ENCODE results near the gene RCOR1.
"Not testable (repeated sequence)": the region's sequence is repeated elsewhere in the genome, so short reads cannot be mapped to it uniquely, and the experiment has no call there.

RCOR1 gene

GRCh38 chr14:102625564-102626296 is 33.3 kb downstream of the RCOR1 start:
- Histone ChIP-seq H3K9me3 (ENCODE audit: control insufficient read depth, insufficient read depth, low read length) (no peaks in the 10 kb centered on the region), H3K9ac (ENCODE audit: low read depth, low read length) (no peak overlapping the region), H3K27me3 (ENCODE audit: control insufficient read depth, insufficient read depth, low read length) (no peaks in the 10 kb centered on the region), H3K36me3 (ENCODE audit: control insufficient read depth, insufficient read depth, low read length) (no peaks in the 10 kb centered on the region), H3K4me3 (ENCODE audit: low read depth, low read length) (no peak overlapping the region), H3K4me1 (ENCODE audit: control insufficient read depth, insufficient read depth, low read length) (peaks cover 20% of the 10 kb centered on the region)

GRCh38 chr14:102626530-102626929 is 34.1 kb downstream of the RCOR1 start:
- H3K36me3 ChIP-seq (ENCODE audit: control insufficient read depth, insufficient read depth, low read length): no peaks in the 10 kb centered on the region

GRCh38 chr14:102629011-102629444 is 36.6 kb downstream of the RCOR1 start:
- H3K4me1 ChIP-seq (ENCODE audit: control insufficient read depth, insufficient read depth, low read length): peaks cover 15% of the 10 kb centered on the region
- no peaks in the 10 kb centered on the region for H3K27me3 ChIP-seq (ENCODE audit: control insufficient read depth, insufficient read depth, low read length)
- H3K36me3 ChIP-seq (ENCODE audit: control insufficient read depth, insufficient read depth, low read length): no peaks in the 10 kb centered on the region
- no peaks in the 10 kb centered on the region for H3K9me3 ChIP-seq (ENCODE audit: control insufficient read depth, insufficient read depth, low read length)
- no peak overlapping the region for H3K4me3 ChIP-seq (ENCODE audit: low read depth, low read length)
- no peak overlapping the region for H3K9ac ChIP-seq (ENCODE audit: low read depth, low read length)

More at GRCh38 chr14:102626530-102626929, 34.1 kb downstream of the RCOR1 start:
- Histone ChIP-seq H3K4me3 (ENCODE audit: low read depth, low read length) (no peak overlapping the region), H3K9me3 (ENCODE audit: control insufficient read depth, insufficient read depth, low read length) (no peaks in the 10 kb centered on the region), H3K4me1 (ENCODE audit: control insufficient read depth, insufficient read depth, low read length) (peaks cover 19% of the 10 kb centered on the region), H3K9ac (ENCODE audit: low read depth, low read length) (no peak overlapping the region), H3K27me3 (ENCODE audit: control insufficient read depth, insufficient read depth, low read length) (no peaks in the 10 kb centered on the region)

GRCh38 chr14:102629808-102630350 is 37.4 kb downstream of the RCOR1 start:
- H3K9ac ChIP-seq (ENCODE audit: low read depth, low read length): no peak overlapping the region
- H3K4me3 ChIP-seq (ENCODE audit: low read depth, low read length): no peak overlapping the region
- peaks cover 15% of the 10 kb centered on the region for H3K4me1 ChIP-seq (ENCODE audit: control insufficient read depth, insufficient read depth, low read length)
- no peaks in the 10 kb centered on the region for H3K9me3 ChIP-seq (ENCODE audit: control insufficient read depth, insufficient read depth, low read length)
- no peaks in the 10 kb centered on the region for H3K27me3 ChIP-seq (ENCODE audit: control insufficient read depth, insufficient read depth, low read length)
- H3K36me3 ChIP-seq (ENCODE audit: control insufficient read depth, insufficient read depth, low read length): no peaks in the 10 kb centered on the region

- H3K27me3 ChIP-seq (ENCODE audit: control insufficient read depth, insufficient read depth, low read length): no peaks in the 10 kb centered on the region
- no peak overlapping the region for H3K4me3 ChIP-seq (ENCODE audit: low read depth, low read length)
- no peaks in the 10 kb centered on the region for H3K36me3 ChIP-seq (ENCODE audit: control insufficient read depth, insufficient read depth, low read length)
- H3K4me1 ChIP-seq (ENCODE audit: control insufficient read depth, insufficient read depth, low read length): peaks cover 15% of the 10 kb centered on the region
- H3K9ac ChIP-seq (ENCODE audit: low read depth, low read length): no peak overlapping the region
- H3K9me3 ChIP-seq (ENCODE audit: control insufficient read depth, insufficient read depth, low read length): no peaks in the 10 kb centered on the region
These were observed 38.0 kb downstream of the RCOR1 start for GRCh38 chr14:102630405-102630804.

- no peaks in the 10 kb centered on the region for H3K9me3 ChIP-seq (ENCODE audit: control insufficient read depth, insufficient read depth, low read length)
- no peaks in the 10 kb centered on the region for H3K36me3 ChIP-seq (ENCODE audit: control insufficient read depth, insufficient read depth, low read length)
- no peaks in the 10 kb centered on the region for H3K27me3 ChIP-seq (ENCODE audit: control insufficient read depth, insufficient read depth, low read length)
- peaks cover 15% of the 10 kb centered on the region for H3K4me1 ChIP-seq (ENCODE audit: control insufficient read depth, insufficient read depth, low read length)
- H3K4me3 ChIP-seq (ENCODE audit: low read depth, low read length): no peak overlapping the region
- no peak overlapping the region for H3K9ac ChIP-seq (ENCODE audit: low read depth, low read length)
These were observed 38.4 kb downstream of the RCOR1 start for GRCh38 chr14:102630881-102631280.

GRCh38 chr14:102633906-102634595 is 41.6 kb downstream of the RCOR1 start:
- H3K4me1 ChIP-seq (ENCODE audit: control insufficient read depth, insufficient read depth, low read length): peaks cover 13% of the 10 kb centered on the region
- H3K9me3 ChIP-seq (ENCODE audit: control insufficient read depth, insufficient read depth, low read length): no peaks in the 10 kb centered on the region
- no peaks in the 10 kb centered on the region for H3K27me3 ChIP-seq (ENCODE audit: control insufficient read depth, insufficient read depth, low read length)
- no peaks in the 10 kb centered on the region for H3K36me3 ChIP-seq (ENCODE audit: control insufficient read depth, insufficient read depth, low read length)
- no peak overlapping the region for H3K4me3 ChIP-seq (ENCODE audit: low read depth, low read length)
- no peak overlapping the region for H3K9ac ChIP-seq (ENCODE audit: low read depth, low read length)

- H3K36me3 ChIP-seq (ENCODE audit: control insufficient read depth, insufficient read depth, low read length); H3K4me1 ChIP-seq (ENCODE audit: control insufficient read depth, insufficient read depth, low read length); H3K9ac ChIP-seq (ENCODE audit: low read depth, low read length); H3K27me3 ChIP-seq (ENCODE audit: control insufficient read depth, insufficient read depth, low read length); H3K4me3 ChIP-seq (ENCODE audit: low read depth, low read length); H3K9me3 ChIP-seq (ENCODE audit: control insufficient read depth, insufficient read depth, low read length): not testable (repeated sequence)
These were observed 47.2 kb downstream of the RCOR1 start for GRCh38 chr14:102639611-102640010.

- Histone ChIP-seq H3K9ac (ENCODE audit: low read depth, low read length) (no peak overlapping the region), H3K4me3 (ENCODE audit: low read depth, low read length) (no peak overlapping the region), H3K27me3 (ENCODE audit: control insufficient read depth, insufficient read depth, low read length) (no peaks in the 10 kb centered on the region), H3K36me3 (ENCODE audit: control insufficient read depth, insufficient read depth, low read length) (no peaks in the 10 kb centered on the region), H3K4me1 (ENCODE audit: control insufficient read depth, insufficient read depth, low read length) (no peaks in the 10 kb centered on the region), H3K9me3 (ENCODE audit: control insufficient read depth, insufficient read depth, low read length) (no peaks in the 10 kb centered on the region)
These were observed 52.1 kb downstream of the RCOR1 start for GRCh38 chr14:102644523-102644922.

GRCh38 chr14:102645746-102646440 is 53.4 kb downstream of the RCOR1 start:
- Histone ChIP-seq H3K27me3 (ENCODE audit: control insufficient read depth, insufficient read depth, low read length) (no peaks in the 10 kb centered on the region), H3K4me1 (ENCODE audit: control insufficient read depth, insufficient read depth, low read length) (no peaks in the 10 kb centered on the region), H3K4me3 (ENCODE audit: low read depth, low read length) (no peak overlapping the region), H3K36me3 (ENCODE audit: control insufficient read depth, insufficient read depth, low read length) (no peaks in the 10 kb centered on the region), H3K9ac (ENCODE audit: low read depth, low read length) (no peak overlapping the region), H3K9me3 (ENCODE audit: control insufficient read depth, insufficient read depth, low read length) (no peaks in the 10 kb centered on the region)

GRCh38 chr14:102646615-102647014 is 54.2 kb downstream of the RCOR1 start:
- Histone ChIP-seq H3K4me1 (ENCODE audit: control insufficient read depth, insufficient read depth, low read length) (peaks cover under 1% of the 10 kb centered on the region), H3K27me3 (ENCODE audit: control insufficient read depth, insufficient read depth, low read length) (no peaks in the 10 kb centered on the region), H3K4me3 (ENCODE audit: low read depth, low read length) (no peak overlapping the region), H3K9ac (ENCODE audit: low read depth, low read length) (no peak overlapping the region), H3K36me3 (ENCODE audit: control insufficient read depth, insufficient read depth, low read length) (no peaks in the 10 kb centered on the region), H3K9me3 (ENCODE audit: control insufficient read depth, insufficient read depth, low read length) (no peaks in the 10 kb centered on the region)

Measured in iPS-15b (cell line).